Cardiac septum (tissue), 1 donor: ENCODE results near the gene SIK2. TPM values are rescaled to one million over a fixed set of nuclear protein-coding genes. Genes with fewer than 3 reads are reported as not detected.

Experiments used
- DNase-seq: peaks from one replicate; pipeline ENCODE4 v3.0.0-alpha.2; 2020; ENCODE audit warnings: low spot score
- intact Hi-C: fragments of 100-400 bp; cut with DNase I; formaldehyde crosslinking; loops from one replicate; pipeline ENCODE4 v1.14.0; 2022
- total RNA-seq: library from RNA; stranded (reverse); fragmentation: NEBNext Ultra II Directional; extraction: Animal tissue kit (Norgen Biotek cat#: 25700); gene quantifications from one replicate; pipeline ENCODE4 v1.2.1, GENCODE V29; 2021
- donor health status: DM: no; HTN: no; CAD: no.

SIK2 gene
- total RNA-seq, 1 donor from 2014 or later: 27.3 TPM

- no peak for DNase-seq
- intact Hi-C loops: no loop called here
Observed at GRCh38 chr11:111575740-111576139, 26.5 kb upstream of the SIK2 start.

- intact Hi-C loops: no loop called here
- no peak for DNase-seq
Observed at GRCh38 chr11:111577821-111578220, 24.4 kb upstream of the SIK2 start.

GRCh38 chr11:111581341-111581740, 20.9 kb upstream of the SIK2 start:
- no peak for DNase-seq
- intact Hi-C loops: no loop called here

DNA sequence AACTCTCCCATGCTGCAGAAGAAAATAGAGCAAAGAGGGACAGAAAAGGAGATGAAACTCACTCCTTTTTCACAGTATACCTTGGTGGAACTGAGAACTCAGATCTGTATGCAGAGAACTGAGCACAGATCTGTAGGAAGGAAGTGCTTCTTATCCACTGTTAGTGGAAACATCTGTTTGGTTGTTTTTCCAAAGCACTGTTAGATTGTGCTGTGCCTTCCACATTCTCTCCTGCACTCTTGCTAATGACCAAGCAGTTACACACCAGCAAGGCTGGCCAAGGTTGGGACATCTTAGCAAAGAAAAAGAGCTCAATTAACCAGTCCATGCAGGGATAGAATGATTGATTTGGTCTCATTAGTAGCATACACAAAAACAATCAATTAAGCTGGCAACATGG, 20.1 kb upstream of the SIK2 start:
- DNase-seq: no peak
- intact Hi-C loops: no loop called here

DNA sequence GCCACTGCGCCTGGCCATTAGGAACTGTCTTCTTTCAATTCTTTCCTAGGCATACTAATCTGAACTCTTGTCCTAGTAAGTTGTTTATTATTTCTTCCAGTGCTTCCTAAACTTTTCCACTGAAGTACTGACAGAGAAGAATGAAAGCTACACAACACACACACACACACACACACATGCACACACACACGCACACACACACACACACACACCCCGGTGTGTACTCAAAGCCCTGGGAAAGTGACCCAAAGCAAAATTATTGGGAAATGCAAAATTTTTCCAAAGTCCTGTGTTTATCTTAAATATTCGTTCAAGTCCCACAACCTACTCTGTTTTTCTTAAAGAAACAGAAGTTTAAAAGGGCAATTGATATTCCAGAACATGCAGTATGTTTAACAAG, 19.4 kb upstream of the SIK2 start:
- intact Hi-C loops: no loop called here
- DNase-seq: no peak

- intact Hi-C loops: loop anchor here (5.0 kb wide), 1 partner anchor 257 kb away; no protein-coding TSS in a partner anchor
- no peak for DNase-seq
Observed at GRCh38 chr11:111585371-111585770, 16.9 kb upstream of the SIK2 start.

DNA sequence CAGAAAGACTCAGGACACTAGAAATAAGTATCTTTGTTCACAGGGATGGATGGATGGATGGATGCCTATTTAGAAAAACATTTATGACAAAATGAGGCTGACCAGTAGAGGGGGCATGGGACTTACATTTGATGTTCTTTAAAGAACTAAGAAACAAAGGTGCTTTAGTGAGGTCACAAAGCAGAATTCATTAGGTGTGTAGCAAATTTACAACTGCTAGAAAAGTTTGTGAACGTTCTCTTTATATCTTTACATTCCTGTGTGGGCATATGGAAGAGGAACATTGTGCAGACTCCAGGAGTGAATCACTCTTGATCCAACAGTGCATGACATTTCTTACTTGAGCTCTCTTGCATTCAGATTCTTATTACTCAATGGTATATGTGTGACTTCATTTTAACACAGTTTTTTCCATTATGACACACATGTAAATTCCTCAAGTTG, 15.8 kb upstream of the SIK2 start:
- no peak for DNase-seq
- intact Hi-C loops: loop anchor here (5.0 kb wide), 1 partner anchor 256 kb away; no protein-coding TSS in a partner anchor

- DNase-seq: no peak
Observed at GRCh38 chr11:111589114-111589513, 13.1 kb upstream of the SIK2 start.

DNA sequence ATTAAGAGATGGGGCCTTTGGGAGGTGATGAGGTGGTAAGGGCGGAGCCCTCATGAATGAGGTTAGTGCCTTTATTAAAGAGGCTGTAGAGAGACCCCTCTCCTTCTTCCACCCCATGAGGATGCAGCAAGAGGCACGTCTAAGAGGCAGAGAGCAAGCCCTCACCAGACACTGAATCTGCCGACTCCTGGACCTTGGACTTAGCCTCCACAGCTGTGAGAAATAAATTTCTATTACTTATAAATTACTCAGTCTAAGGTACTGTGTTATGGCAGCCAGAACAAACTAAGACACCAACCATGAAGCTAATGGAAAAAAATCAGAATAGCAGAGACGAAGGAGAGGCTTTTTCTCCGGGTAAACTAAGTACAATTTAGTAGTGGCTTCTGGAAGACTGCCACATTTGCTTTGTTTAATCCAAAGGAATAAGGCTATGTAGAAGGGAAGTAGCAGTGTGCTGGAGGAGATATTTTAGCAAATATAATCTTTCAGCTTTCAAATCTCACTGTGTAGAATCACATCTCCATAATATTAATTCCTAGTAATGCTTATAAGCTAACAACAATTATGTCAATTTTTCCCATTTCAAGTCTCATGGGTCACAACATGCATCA, 12.3 kb upstream of the SIK2 start:
- DNase-seq: no peak
- intact Hi-C loops: loop anchor here (5.0 kb wide), 1 partner anchor 252 kb away; no protein-coding TSS in a partner anchor

More at GRCh38 chr11:111589114-111589513, 13.1 kb upstream of the SIK2 start:
- intact Hi-C loops: loop anchor here (5.0 kb wide), 1 partner anchor 253 kb away; no protein-coding TSS in a partner anchor

- intact Hi-C loops: no loop called here
- no peak for DNase-seq
Observed at GRCh38 chr11:111591187-111591960, 10.9 kb upstream of the SIK2 start.

GRCh38 chr11:111592491-111592890, 9.8 kb upstream of the SIK2 start:
- DNase-seq: no peak
- intact Hi-C loops: no loop called here

DNA sequence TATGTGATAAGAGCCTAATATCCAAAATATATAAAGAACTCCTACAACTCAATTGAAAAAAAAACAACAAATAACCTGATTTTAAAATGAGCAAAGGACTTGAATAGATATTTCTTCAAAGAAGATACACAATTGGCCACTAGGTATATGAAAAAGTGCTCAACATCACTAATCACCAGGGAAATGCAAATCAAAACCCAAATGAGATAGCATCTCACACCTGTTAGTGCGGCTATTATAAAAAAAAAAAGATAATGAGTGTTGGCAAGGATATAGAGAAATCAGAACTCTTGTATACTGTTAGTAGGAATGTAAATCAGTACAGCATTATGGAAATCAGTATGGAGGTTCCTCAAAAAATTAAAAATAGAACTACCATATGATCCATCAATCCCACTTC, 5.9 kb upstream of the SIK2 start:
- no peak for DNase-seq
- intact Hi-C loops: no loop called here

DNA sequence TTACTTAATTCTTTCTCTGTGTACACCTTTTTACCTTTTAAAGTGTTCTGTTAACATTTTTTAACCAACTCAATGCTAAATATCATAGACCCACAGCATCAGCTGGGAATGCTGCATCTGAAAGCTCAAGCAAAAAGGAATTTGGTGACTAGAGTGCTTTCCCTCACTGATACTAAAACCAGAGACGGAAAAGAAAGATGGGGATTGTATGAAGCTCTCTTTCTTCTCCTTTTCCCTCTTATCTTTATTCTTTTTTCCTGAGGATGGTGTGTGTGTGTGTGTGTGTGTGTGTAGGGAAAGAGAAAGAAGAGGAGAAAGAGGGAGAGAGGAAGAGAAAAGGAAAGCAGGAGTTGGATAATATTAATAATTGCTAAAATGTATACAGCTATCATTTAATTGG, 4.1 kb upstream of the SIK2 start:
- intact Hi-C loops: no loop called here
- no peak for DNase-seq

GRCh38 chr11:111598559-111598958, 3.7 kb upstream of the SIK2 start:
- intact Hi-C loops: no loop called here
- DNase-seq: no peak

DNA sequence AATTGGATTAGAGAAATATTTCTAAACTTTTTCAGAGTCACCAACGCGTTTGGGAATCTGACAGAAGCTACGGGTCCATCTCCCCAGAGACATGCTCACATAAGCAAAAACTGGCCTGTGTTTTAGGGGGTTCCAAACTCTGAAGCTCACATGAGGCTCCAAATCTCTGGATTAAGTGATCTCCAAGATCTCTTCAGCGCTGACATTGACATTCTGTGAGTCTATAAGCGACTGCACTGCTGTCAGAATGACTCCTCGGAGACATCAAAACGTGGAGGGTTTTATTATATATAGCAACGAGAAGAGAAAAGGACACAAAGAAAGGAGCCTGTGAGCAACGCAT, 642 bp upstream of the SIK2 start:
- no peak for DNase-seq
- intact Hi-C loops: loop anchor here (2.0 to 10.0 kb wide), 3 partner anchors 133 to 241 kb away; no protein-coding TSS in a partner anchor

- peak; percentile 75 for DNase-seq
- intact Hi-C loops: loop anchor here (2.0 to 10.0 kb wide), 3 partner anchors 132 to 239 kb away; partner anchors contain the start of gene PPP2R1B
Observed at GRCh38 chr11:111602865-111603610, 789 bp downstream of the SIK2 start.

DNA sequence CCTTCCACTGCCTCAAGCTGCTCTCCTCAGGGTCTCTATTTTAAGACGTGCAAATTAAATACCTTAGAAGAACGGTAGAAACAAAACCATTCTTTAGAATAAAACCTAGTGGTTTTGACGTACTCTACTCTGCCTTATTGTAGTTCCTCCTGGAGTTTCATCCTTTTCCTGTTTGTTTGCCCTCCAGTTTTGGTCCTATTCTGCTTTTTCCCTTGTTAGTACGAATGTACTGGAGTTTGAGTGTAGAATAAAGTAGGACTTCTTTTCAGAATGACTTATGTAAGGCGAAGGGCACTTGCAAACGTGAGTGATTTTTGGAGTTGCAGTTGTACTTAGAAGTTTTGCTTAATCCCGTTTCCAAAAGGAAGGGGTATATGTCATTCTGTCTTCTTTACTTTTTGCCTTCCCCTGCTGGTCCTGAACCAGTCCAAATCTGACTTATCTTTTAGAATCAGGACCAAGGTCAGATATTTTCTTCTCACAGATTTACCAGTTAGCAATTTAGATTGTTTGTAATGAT, 1.4 kb downstream of the SIK2 start:
- no peak for DNase-seq
- intact Hi-C loops: loop anchor here (2.0 to 10.0 kb wide), 3 partner anchors 131 to 239 kb away; partner anchors contain the start of gene PPP2R1B

GRCh38 chr11:111604392-111605009, 2.3 kb downstream of the SIK2 start:
- DNase-seq: no peak
- intact Hi-C loops: loop anchor here (5.0 to 10.0 kb wide), 2 partner anchors 130 to 238 kb away; no protein-coding TSS in a partner anchor

GRCh38 chr11:111605681-111606080, 3.4 kb downstream of the SIK2 start:
- no peak for DNase-seq
- intact Hi-C loops: loop anchor here (10.0 kb wide), 1 partner anchor 129 kb away; no protein-coding TSS in a partner anchor
